ENCODE data around the gene EEA1. TPM values are rescaled to one million over a fixed set of nuclear protein-coding genes. Genes with fewer than 3 reads are reported as not detected.

EEA1 gene
- total and polyA plus RNA-seq, 2 of the 4 experiments (the other 2 are of a cell fraction) = 4.6 to 12.5 TPM

DNA sequence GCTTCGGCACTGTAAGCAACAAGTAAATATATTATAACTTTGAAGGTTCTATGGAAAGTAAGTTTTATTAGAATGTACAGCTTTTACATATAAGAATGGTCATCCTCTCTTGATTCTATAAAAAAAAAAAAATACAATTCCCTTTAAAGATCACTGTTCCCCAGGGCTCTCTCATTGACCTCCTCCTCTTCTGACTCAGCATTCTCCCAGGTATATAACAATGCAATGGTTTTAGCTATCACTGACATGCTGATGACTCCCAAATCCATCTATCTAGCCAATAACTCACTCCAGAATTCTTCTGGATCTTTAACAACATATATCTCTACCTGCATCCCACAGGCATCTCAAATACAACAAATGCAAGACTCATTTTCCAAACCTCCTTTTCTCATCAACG is 62.7 kb downstream of the EEA1 start:
- H3K36me3 ChIP-seq (ENCODE audit: control insufficient read depth, insufficient read depth, low read length) = peaks cover 5% of the 10 kb centered on the region
- H3K23ac ChIP-seq (ENCODE audit: low read depth, low read length) = no peak overlapping the region
- ATAC-seq (ENCODE audit: low read depth) (no peak), DNase-seq (no peak)
- 92 to 100% methylated on average over 1 of the region's 2 CpGs for WGBS, 2 experiments (ENCODE audit: extremely low coverage in 2 of 2, insufficient read length in 1 of 2)
- BruUV-seq (replicated peaks) = no TSS peak
- H3K4me2 ChIP-seq (ENCODE audit: low read depth, low read length) = no peak overlapping the region
- no peak overlapping the region for H2AK5ac ChIP-seq (ENCODE audit: low read depth, low read length)
- no peak overlapping the region for H3K18ac ChIP-seq (ENCODE audit: low read depth, low read length)
- H3K79me1 ChIP-seq (ENCODE audit: low read depth in 1 of 2, low read length in 2 of 2) = peaks cover 15 to 51% of the 10 kb centered on the region in 2 experiments; a peak in 3 of 4 replicates
- no peak overlapping the region for H3K27ac ChIP-seq (ENCODE audit: insufficient read depth, low read length)
- H2BK20ac ChIP-seq (ENCODE audit: low read depth, low read length) = no peak overlapping the region
- H3K4me1 ChIP-seq (ENCODE audit: control insufficient read depth, insufficient read depth, low read length) = no peaks in the 10 kb centered on the region
- no peak overlapping the region for H3K4ac ChIP-seq (ENCODE audit: low read depth, low read length)
- TF ChIP-seq BHLHE40 (IDR thresholded peaks at IDR 0.05; ENCODE audit: low read depth, low read length) = no peak
- TF ChIP-seq, protein P1, sequence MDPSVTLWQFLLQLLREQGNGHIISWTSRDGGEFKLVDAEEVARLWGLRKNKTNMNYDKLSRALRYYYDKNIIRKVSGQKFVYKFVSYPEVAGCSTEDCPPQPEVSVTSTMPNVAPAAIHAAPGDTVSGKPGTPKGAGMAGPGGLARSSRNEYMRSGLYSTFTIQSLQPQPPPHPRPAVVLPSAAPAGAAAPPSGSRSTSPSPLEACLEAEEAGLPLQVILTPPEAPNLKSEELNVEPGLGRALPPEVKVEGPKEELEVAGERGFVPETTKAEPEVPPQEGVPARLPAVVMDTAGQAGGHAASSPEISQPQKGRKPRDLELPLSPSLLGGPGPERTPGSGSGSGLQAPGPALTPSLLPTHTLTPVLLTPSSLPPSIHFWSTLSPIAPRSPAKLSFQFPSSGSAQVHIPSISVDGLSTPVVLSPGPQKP (IDR thresholded peaks at IDR 0.05; ENCODE audit: borderline replicate concordance, low read depth, low read length) = no peak
- TF ChIP-seq RCOR1 (IDR thresholded peaks at IDR 0.05; ENCODE audit: insufficient replicate concordance, low read length) = no peak
- TF ChIP-seq, protein P2, sequence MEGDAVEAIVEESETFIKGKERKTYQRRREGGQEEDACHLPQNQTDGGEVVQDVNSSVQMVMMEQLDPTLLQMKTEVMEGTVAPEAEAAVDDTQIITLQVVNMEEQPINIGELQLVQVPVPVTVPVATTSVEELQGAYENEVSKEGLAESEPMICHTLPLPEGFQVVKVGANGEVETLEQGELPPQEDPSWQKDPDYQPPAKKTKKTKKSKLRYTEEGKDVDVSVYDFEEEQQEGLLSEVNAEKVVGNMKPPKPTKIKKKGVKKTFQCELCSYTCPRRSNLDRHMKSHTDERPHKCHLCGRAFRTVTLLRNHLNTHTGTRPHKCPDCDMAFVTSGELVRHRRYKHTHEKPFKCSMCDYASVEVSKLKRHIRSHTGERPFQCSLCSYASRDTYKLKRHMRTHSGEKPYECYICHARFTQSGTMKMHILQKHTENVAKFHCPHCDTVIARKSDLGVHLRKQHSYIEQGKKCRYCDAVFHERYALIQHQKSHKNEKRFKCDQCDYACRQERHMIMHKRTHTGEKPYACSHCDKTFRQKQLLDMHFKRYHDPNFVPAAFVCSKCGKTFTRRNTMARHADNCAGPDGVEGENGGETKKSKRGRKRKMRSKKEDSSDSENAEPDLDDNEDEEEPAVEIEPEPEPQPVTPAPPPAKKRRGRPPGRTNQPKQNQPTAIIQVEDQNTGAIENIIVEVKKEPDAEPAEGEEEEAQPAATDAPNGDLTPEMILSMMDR (conservative IDR thresholded peaks at IDR 0.05; ENCODE audit: low read depth, low read length) = no peak
- no peak for TF ChIP-seq POLR2A (IDR thresholded peaks at IDR 0.05; ENCODE audit: low read depth, low read length)
- no peak for TF ChIP-seq RFX5 (IDR thresholded peaks at IDR 0.05; ENCODE audit: low read depth, low read length)
- TF ChIP-seq SMC3 (IDR thresholded peaks at IDR 0.05; ENCODE audit: low read depth, low read length) = no peak
- TF ChIP-seq MAZ (IDR thresholded peaks at IDR 0.05; ENCODE audit: borderline replicate concordance, low read depth, low read length) = no peak
- TF ChIP-seq MAFK (IDR thresholded peaks at IDR 0.05; ENCODE audit: low read depth, low read length) = no peak
- no peak for TF ChIP-seq RAD21 (IDR thresholded peaks at IDR 0.05; ENCODE audit: low read length)
- TF ChIP-seq MXI1 (IDR thresholded peaks at IDR 0.05; ENCODE audit: borderline replicate concordance, low read depth, low read length) = no peak
- no peak for TF ChIP-seq CHD1 (IDR thresholded peaks at IDR 0.05; ENCODE audit: low read depth, low read length)
- TF ChIP-seq CEBPB (IDR thresholded peaks at IDR 0.05; ENCODE audit: low read depth, low read length) = no peak
- TF ChIP-seq FOS (IDR thresholded peaks at IDR 0.05; ENCODE audit: low read depth, low read length) = no peak
- no peak for TF ChIP-seq NFE2L2 (IDR thresholded peaks at IDR 0.05; ENCODE audit: low read depth, low read length)
- dilution Hi-C loops (cut with HindIII; ENCODE audit: low sequenced_read_pairs, unreplicated experiment) = no loop called here
- no peak overlapping the region for H3K9ac ChIP-seq (ENCODE audit: low read depth, low read length)
- ChIA-PET POLR2A (ENCODE audit: unreplicated experiment) (no interaction called here), CTCF (no interaction called here)
- H2BK15ac ChIP-seq (ENCODE audit: low read depth, low read length) = no peak overlapping the region
- H3K27me3 ChIP-seq (ENCODE audit: control insufficient read depth, insufficient read depth, low read length) = no peaks in the 10 kb centered on the region
- intact Hi-C loops (cut with micrococcal nuclease) = no loop called here
- no peaks in the 10 kb centered on the region for H3K9me3 ChIP-seq (ENCODE audit: control insufficient read depth, insufficient read depth, low read length)
- no peak overlapping the region for H2BK120ac ChIP-seq (ENCODE audit: low read depth, low read length)
- H3K9me1 ChIP-seq (ENCODE audit: insufficient read depth, low read length) = peaks cover 4% of the 10 kb centered on the region; the same call in 1 of the 2 replicates
- H4K8ac ChIP-seq (ENCODE audit: low read depth in 2 of 2, low read length in 2 of 2) = no peak overlapping the region
- H4K5ac ChIP-seq (ENCODE audit: low read depth, low read length) = no peak overlapping the region
- no peak overlapping the region for H2BK5ac ChIP-seq (ENCODE audit: low read depth, low read length, poor library complexity, severe bottlenecking)
- H3K4me3 ChIP-seq (ENCODE audit: insufficient read depth, low read depth, low read length) = no peak overlapping the region
- no peak overlapping the region for H2AFZ ChIP-seq (replicated peaks; ENCODE audit: low read length, poor library complexity)
- no peak overlapping the region for H3K56ac ChIP-seq (ENCODE audit: extremely low read depth, insufficient read depth, low read length)
- no peaks in the 10 kb centered on the region for H4K20me1 ChIP-seq (ENCODE audit: insufficient read depth, low read length)
- no peak overlapping the region for H2AK9ac ChIP-seq (replicated peaks; ENCODE audit: low read depth, low read length, poor library complexity)
- in situ Hi-C loops (cut with MboI; ENCODE audit: low sequenced_read_pairs) = no loop called here
- H4K91ac ChIP-seq (ENCODE audit: insufficient read depth, low read depth, low read length) = no peak overlapping the region
- no peak overlapping the region for H3K14ac ChIP-seq (replicated peaks; ENCODE audit: low read depth, low read length)
